WTC11 (cell line): Measurements from ENCODE around the gene TRABD.

Experiments
- CBFB ChIP-seq: sonication (generic); formaldehyde crosslinking; IDR thresholded peaks from 2 replicates; pipeline ENCODE4 v1.8.1; 2022; ENCODE audit warnings: mild to moderate bottlenecking, low read depth, missing genetic modification reagents
- CREB1 ChIP-seq: sonication (generic); formaldehyde crosslinking; IDR thresholded peaks from 2 replicates; pipeline ENCODE4 v1.8.0; 2023; ENCODE audit warnings: mild to moderate bottlenecking, missing genetic modification reagents
- JUN ChIP-seq: sonication (generic); formaldehyde crosslinking; IDR thresholded peaks from 2 replicates; pipeline ENCODE4 v1.8.0; 2023; ENCODE audit warnings: mild to moderate bottlenecking, missing genetic modification reagents
- NFE2L1 ChIP-seq: sonication (generic); formaldehyde crosslinking; IDR thresholded peaks from 2 replicates; pipeline ENCODE4 v1.8.1; 2023; ENCODE audit warnings: missing genetic modification reagents
- NFYB ChIP-seq: sonication (generic); formaldehyde crosslinking; conservative IDR thresholded peaks from 2 replicates; pipeline ENCODE4 v1.8.0; 2022; ENCODE audit warnings: low read depth, missing genetic modification reagents
- ZNF232 ChIP-seq: sonication (generic); formaldehyde crosslinking; IDR thresholded peaks from 2 replicates; pipeline ENCODE4 v1.8.0; 2022; ENCODE audit warnings: mild to moderate bottlenecking, missing genetic modification reagents
- TF ChIP-seq, protein P1 (sequence below): sonication (generic); formaldehyde crosslinking; IDR thresholded peaks from 2 replicates; pipeline ENCODE4 v1.8.0; 2022; ENCODE audit warnings: mild to moderate bottlenecking, missing genetic modification reagents
- TF ChIP-seq, protein P2 (sequence below): fragments of 200-600 bp; IDR thresholded peaks from 2 replicates; pipeline ENCODE4 v1.8.0; 2022; ENCODE audit warnings: antibody characterized with exemption
- TF ChIP-seq, protein P3 (sequence below): sonication (generic); formaldehyde crosslinking; conservative IDR thresholded peaks from 2 replicates; pipeline ENCODE4 v1.8.1; 2022; ENCODE audit warnings: mild to moderate bottlenecking, missing genetic modification reagents
- TF ChIP-seq, protein P4 (sequence below): sonication (generic); formaldehyde crosslinking; IDR thresholded peaks from 2 replicates; pipeline ENCODE4 v1.8.0; 2023; ENCODE audit warnings: missing genetic modification reagents
- TF ChIP-seq, protein P5 (sequence below): sonication (generic); formaldehyde crosslinking; IDR thresholded peaks from 2 replicates; pipeline ENCODE4 v1.8.1; 2022; ENCODE audit warnings: mild to moderate bottlenecking, missing genetic modification reagents, moderate library complexity, borderline replicate concordance
- TF ChIP-seq, protein P6 (sequence below): sonication (generic); formaldehyde crosslinking; IDR thresholded peaks from 2 replicates; pipeline ENCODE4 v1.8.1; 2023; ENCODE audit warnings: mild to moderate bottlenecking, missing genetic modification reagents, moderate library complexity

DNA sequence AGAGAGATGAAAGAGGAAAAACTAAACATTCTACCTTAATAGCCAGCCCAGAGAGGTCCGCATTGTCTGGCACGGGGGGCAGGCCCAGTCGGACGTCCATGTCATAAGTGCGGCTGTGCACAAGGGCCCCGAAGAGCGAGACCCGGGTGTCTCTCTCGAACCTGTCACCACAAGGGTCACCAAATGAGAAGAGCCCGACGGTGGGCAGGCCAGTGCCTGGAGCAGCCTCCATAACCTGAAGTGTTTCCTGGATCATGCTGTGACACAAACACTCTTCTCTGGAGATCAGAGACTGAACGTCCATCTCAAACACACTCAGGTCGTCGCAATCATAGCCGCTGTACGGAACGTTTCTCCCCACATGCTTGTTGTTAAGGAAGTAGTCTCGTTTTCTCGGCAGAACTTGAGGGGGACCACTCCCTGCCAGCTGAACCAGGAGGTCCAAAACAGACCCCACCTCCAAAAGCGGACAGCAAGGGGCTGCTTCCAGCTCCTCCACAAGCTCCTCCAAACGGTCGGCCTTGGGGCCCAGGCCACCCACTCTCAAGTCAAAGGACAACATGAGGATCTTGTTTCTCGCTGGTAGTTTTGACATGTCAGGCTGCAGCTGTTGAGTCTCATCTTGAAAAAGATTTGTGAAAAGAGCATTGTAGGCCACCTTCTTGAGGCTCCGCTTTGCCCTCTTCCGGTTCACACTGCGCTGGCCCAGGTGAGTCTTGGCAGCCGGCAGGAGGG, 58.1 kb downstream of the TRABD start:
- TF ChIP-seq, protein P1, sequence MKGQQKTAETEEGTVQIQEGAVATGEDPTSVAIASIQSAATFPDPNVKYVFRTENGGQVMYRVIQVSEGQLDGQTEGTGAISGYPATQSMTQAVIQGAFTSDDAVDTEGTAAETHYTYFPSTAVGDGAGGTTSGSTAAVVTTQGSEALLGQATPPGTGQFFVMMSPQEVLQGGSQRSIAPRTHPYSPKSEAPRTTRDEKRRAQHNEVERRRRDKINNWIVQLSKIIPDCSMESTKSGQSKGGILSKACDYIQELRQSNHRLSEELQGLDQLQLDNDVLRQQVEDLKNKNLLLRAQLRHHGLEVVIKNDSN (CRISPR knock-in tag): no peak
- TF ChIP-seq, protein P2, sequence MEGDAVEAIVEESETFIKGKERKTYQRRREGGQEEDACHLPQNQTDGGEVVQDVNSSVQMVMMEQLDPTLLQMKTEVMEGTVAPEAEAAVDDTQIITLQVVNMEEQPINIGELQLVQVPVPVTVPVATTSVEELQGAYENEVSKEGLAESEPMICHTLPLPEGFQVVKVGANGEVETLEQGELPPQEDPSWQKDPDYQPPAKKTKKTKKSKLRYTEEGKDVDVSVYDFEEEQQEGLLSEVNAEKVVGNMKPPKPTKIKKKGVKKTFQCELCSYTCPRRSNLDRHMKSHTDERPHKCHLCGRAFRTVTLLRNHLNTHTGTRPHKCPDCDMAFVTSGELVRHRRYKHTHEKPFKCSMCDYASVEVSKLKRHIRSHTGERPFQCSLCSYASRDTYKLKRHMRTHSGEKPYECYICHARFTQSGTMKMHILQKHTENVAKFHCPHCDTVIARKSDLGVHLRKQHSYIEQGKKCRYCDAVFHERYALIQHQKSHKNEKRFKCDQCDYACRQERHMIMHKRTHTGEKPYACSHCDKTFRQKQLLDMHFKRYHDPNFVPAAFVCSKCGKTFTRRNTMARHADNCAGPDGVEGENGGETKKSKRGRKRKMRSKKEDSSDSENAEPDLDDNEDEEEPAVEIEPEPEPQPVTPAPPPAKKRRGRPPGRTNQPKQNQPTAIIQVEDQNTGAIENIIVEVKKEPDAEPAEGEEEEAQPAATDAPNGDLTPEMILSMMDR: no peak
- TF ChIP-seq, protein P3, sequence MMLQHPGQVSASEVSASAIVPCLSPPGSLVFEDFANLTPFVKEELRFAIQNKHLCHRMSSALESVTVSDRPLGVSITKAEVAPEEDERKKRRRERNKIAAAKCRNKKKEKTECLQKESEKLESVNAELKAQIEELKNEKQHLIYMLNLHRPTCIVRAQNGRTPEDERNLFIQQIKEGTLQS: no peak
- TF ChIP-seq CBFB (no peak), JUN (CRISPR knock-in tag) (no peak), NFYB (no peak), NFE2L1 (CRISPR knock-in tag) (no peak), ZNF232 (CRISPR knock-in tag) (no peak), CREB1 (no peak)
- TF ChIP-seq, protein P4, sequence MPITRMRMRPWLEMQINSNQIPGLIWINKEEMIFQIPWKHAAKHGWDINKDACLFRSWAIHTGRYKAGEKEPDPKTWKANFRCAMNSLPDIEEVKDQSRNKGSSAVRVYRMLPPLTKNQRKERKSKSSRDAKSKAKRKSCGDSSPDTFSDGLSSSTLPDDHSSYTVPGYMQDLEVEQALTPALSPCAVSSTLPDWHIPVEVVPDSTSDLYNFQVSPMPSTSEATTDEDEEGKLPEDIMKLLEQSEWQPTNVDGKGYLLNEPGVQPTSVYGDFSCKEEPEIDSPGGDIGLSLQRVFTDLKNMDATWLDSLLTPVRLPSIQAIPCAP (CRISPR knock-in tag): no peak
- TF ChIP-seq, protein P5, sequence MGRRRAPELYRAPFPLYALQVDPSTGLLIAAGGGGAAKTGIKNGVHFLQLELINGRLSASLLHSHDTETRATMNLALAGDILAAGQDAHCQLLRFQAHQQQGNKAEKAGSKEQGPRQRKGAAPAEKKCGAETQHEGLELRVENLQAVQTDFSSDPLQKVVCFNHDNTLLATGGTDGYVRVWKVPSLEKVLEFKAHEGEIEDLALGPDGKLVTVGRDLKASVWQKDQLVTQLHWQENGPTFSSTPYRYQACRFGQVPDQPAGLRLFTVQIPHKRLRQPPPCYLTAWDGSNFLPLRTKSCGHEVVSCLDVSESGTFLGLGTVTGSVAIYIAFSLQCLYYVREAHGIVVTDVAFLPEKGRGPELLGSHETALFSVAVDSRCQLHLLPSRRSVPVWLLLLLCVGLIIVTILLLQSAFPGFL (CRISPR knock-in tag): no peak
- TF ChIP-seq, protein P6, sequence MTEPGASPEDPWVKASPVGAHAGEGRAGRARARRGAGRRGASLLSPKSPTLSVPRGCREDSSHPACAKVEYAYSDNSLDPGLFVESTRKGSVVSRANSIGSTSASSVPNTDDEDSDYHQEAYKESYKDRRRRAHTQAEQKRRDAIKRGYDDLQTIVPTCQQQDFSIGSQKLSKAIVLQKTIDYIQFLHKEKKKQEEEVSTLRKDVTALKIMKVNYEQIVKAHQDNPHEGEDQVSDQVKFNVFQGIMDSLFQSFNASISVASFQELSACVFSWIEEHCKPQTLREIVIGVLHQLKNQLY: no peak
